ENCODE results near the gene TMEM108.

The TMEM108 gene

DNA sequence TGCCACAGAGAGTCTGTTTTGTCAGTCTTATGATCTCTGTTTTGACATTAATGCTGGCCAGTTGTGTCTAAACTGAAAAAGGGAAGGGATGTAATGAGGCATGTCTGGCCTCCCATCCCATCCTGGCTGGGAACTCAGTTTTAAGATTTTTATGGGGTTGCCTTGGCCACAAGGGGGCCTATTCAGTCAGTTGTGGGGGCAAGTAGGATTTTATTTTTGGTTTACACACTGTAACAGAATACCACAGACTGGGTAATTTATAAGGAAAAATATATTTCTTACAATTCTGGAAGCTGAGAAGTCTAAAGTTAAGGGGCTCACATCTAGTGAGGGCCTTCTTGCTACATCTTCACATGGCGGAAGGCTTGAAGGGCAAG, 129.8 kb downstream of the TMEM108 start:
- DNase-seq, result no peak

DNA sequence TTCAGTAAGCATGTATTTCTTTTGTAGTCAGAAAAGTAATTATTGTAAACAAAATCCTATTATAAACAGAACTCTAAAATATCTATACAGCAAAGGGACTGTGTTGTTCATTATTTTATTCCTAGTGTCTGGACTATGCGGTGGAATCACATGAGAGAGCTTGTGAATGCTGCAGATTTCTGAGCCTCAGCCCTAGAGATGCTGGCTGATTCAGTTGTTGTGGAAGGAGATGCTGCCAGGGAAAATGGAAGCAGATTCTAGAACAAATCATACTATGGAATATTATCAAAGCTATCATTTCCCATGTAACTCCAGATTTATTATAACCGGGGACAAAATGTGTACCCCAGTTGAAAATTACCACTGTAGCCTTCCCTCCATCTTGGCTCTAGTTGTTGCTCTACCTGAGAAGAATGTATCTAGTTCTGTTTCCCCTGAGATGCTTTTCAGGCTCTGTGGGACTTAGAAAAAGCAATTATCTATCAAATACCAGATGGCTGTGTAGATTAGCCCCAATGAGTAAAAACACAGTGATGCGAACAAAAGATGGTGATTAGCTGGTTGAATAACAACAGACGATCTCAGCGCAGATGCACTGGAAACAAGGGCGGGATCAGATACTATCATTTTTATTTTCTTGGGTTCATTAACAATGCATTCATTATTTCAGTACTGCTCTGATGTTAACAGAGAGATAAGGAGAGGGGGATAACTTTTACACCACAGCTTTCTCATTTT, 131.3 kb downstream of the TMEM108 start:
- DNase-seq, result no peak

DNA sequence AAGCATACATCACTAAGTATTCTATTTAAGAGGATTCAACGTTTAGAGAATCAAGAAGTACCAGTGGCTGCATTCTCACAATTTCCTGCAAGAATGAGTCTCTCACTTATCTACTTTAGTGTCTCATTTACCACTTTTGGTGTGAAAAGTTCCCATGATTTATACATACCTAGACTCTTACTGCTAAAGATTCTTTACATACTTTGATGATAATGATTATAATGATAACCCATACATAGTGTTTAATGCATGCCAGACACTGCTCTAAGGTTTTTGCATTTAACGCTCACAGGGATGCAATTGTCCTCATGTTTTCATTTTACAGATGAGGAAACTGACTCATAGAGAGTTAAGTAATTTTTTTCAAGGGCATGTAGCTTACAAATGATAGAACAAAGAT, 133.6 kb downstream of the TMEM108 start:
- no peak for DNase-seq

DNA sequence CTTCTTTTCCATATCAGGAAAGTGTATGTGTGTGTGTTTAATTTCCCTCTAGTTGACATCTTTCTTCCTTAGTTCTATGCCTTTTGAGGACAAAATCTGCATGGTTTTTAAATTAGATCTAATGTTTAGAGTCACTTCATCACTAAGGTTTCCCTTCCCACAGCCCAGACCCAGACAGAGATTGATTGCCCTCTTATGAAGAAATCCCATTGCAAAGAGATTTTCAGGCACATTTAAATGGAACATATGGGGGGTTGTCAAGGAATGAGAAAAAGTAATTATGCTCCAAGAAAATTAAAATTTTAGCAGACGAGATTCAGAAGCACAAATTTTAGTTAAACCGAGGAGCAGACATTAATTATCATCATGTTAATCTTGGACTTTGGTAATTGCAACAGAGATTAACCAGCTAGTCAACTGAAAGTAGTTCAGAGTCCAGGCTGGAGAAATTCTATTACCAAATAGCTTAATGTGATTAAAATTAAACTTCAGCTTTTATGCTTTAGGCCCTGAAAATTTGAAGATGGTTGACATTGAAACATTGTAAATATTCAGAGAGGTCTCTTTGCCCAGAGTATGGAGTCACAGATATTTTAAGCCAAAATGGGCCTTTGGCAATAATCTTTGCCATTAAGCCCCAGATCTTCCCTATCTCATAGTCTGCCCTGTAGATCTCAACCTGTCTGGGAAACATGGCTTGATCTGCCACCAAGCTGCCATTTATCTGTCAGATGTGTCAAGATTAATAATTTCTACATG, 143.4 kb downstream of the TMEM108 start:
- no peak for DNase-seq

DNA sequence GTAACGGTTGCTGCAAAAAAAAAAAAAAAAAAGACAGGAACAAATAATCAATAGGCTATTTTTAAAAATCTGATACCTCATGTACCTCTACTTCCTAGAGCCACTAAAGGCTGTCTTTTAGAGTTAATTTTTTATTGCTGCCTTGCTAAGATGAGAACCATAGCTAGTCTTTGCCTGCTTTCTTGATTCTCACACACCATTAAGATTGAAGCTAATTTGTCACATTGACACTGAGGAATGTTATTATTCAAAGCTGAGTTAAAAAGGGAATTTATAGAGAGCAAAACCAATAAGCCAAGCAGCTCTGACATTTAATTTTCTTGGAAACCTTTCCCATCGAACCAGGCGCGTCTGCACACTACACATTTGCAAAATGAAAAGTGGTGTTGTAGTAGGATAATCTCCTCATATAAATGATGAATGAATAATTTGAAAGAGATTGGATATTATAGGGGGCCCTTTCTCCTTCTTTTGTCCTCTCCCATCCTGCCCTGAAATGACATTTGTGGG, 149.7 kb downstream of the TMEM108 start:
- DNase-seq, result no peak

DNA sequence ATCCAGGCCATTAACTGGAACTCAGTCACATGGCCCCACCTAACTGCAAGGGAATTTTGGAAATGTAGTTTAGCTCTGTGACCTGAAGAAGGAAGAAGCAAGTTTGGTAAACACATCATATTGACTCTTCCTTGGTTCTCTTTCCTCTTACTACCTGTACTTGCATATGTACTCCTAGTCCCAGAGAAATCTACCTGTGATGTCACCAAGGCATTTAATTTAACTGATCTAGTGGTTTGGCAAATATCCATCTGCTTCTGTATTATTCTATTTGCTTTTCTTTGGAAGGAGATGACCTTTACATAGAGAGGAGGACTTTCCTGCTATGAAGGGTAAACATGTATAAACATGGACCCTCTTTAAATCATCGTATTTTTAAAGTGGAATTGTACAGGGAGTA, 150.8 kb downstream of the TMEM108 start:
- no peak for DNase-seq

DNA sequence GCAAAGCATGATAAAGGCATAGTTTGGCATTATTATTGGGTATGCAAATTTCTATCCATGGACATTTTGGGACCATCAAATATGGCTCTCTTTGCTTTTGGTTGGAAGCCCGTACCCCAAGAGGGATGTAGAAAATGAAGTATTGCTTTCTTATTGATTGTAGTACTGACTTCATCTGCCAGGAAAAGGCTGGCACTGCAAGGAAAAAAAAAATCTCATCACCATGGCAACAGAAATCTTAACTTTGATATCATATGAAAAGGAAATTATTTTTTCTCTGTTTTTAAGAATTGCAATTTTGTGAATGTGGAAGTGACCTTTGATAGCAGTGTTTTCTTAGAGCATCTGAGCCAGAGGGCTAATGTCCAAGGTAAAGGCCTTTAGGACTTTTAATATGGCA, 151.7 kb downstream of the TMEM108 start:
- DNase-seq, result no peak

DNA sequence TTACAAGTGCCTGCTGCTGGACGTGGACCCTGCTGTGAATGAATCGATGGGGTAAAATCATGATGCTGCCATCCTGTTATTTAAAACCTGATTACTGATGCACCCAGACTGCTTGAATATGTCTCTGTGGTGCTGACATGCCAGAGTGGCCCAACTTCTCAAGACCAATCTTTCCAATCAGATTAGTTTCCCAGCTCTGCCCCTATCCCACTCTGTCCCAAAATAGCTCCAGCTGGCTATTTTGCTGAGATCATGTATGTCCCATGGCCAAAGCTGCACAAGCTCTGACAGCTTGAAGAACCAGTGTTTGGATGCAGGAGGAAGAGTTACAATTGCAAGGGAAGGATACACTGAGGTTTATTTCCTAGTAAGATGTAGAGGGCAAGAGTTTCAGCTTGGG, 153.6 kb downstream of the TMEM108 start:
- no peak for DNase-seq

DNA sequence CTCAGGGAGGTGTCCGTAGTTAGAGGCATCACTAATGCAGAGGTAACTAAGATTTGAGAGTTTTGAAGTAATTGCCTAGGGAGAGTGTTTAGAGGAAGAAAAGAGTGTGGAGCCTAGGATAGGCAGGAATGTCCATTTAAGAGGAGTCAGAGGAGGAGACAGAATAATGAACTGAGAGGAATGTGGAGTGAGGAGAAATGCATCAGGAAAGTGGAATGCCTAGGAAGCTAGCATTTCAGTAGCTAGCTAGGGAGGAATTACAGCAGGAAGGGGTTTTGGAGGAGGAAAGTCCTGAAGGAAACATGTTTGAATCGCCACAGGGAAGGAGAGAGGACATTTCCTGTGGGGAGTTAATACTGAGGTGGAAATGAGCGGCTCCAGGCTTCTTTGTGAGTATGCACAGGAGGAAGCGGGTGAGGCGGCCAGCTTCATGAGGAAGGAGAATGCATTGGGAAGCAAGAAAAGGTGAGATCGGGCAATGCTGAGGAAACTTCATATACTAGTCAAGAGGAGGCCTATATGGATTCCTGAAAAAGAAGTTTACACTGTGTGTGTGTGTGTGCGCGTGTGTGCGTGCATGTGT, 154.3 kb downstream of the TMEM108 start:
- no peak for DNase-seq

DNA sequence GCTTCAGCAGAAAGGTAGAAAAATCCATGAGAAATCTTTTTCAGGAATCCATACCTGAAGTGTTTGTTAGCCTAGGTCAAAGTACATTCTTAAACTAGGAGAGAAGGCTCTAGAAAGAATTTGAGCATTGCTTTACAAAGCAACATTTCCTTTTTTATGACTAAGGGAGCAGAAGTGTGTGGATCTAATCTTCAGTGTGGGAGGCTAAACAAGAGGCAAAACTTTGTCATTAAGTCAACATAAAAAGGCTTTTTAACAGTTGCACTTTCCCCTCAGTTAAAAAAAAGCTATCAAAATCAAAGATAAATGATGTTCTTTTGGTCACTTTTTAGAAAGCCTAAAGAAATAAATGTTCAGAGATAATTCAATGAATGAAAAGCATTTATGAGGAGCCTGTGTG, 154.8 kb downstream of the TMEM108 start:
- DNase-seq, result no peak

DNA sequence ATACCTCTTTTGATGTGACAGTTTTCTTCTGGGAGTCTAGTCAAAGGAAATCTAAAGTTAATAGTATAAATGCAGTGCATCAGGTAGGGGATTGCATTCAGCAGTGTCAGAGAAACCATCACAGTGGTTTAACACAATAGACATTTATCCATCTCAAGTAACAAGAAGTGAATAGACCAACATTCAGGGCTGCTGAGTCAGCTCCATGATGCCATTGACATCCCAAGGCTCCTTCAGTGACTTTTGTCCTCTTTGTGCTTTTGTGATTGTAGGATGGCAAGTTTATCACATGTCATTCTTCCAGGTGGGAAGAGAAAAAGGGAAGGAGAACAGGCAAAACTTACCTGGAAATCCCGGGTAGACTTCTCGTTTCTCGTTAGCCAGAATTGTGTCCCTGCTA, 158.3 kb downstream of the TMEM108 start:
- no peak for DNase-seq

DNA sequence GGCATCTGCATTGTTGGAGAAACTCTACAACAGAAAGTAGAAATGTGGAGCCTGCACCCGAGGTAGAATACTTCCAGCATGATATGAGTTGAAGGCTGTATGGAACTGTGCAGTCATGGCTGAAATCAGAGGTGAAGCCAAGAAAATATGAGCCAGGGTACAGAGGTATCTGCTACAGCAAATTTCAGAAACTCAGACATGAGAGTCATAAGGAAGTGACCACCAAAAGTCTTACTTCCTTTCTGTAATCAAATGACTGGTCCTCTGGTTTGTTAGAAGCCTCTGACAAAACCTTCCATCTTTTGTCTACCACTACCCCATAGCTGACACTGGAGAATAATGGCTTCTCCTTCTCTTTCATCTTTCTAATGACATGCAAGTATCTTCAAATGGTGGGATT, 159.4 kb downstream of the TMEM108 start:
- DNase-seq, result no peak

DNA sequence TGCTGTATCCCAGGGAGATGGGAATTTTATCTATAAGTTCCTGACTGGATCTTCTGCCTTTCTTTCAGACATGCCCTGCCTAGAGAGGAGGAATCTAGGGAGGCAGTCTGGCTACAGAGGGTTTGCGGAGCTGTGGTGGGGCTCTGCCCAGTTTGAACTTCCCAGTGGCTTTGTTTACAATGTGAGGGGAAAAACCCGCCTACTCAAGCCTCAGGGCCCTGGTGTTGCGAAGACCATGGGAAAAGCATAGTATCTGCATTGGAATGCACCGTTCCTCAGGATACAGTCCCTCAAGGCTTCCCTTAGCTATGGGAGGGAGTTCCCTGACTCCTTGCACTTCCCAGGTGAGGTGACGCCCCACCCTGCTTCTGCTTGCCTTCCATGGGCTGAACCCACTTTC, 168.7 kb downstream of the TMEM108 start:
- DNase-seq, result no peak

DNA sequence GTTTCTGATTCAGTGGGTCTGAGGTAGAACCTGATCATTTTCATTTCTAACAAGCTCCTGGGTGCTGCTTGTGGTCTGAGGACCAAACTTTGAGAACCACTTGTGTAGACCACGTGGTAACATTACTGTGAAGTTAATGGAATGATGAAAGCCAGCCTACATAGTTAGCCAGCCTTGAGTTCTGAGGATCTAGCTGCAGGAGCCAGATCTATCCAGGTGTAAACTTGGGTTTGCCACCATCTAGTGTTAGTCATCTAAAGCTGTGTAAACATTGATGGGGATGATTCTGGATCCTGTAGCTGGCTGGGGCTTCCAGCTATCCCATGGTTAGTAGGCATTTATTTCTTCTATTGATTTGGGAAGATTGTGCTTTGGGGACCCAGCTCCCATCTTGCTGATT, 170.0 kb downstream of the TMEM108 start:
- DNase-seq, result no peak

DNA sequence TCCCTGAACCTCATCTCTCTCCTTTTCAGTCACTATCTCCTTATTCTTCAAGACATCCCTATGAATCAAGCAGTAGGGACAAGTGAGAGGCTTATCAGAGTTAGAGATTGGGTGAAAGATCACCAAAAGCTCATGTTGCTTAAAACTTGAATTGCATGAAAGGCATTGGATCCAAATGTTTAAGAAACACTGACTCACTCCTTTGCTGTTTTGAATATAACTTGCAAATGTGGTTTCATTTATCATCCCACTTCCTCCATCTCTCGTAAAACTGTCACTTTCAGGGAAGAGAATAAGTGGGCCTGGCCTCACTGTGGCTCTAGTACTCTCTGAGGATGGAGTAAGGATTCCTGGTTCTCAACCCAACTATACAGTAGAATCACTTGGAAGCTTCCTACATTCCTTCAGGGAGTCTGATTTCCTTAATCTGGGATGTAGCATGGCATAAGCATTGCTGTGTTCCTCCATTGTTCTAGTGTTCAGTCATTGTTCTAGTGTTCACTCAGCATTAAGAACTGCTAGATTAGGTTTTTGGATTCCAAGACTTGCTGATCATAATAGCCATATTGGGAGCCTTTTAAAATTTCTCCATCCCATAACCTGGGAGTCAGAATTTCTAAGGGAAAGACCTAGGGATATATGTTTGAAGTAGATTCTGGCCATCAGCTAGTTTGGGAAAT, 171.8 kb downstream of the TMEM108 start:
- DNase-seq, result no peak

DNA sequence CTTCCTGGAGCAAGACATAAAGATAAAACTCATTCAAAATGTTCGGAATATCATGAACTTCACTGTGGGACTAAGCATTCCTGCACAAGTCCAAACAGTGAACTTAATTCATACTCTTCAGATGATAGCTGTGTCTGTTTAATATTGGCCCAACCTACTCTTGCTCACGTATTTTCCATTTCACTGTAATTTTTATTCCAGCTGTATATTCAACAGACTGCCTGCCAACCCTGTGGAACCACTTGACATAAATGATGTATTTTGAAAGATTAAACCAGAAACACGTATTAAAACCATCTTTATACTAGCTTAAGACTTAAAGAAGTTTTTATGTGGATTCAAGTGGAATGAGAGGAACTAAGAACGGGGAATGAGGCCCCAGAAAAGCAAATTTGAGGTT, 172.5 kb downstream of the TMEM108 start:
- no peak for DNase-seq

DNA sequence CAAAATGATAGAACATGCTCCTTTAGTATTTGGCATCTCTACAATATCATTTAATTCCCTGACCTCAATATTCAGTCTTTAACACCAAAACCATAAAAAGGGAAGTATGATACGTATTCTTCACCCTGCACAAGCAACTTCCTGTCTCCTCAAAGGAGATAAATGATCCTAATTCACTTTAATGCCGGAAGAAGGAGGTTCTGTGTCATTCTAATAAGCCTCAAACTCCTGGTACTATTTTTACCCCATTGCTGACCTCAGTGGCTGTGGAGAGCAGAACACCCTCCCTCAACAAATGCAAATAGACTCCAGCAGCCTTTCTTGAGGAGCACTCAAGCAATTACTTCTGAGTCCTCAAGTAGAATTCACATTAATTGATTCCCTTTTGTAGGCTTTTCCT, 173.3 kb downstream of the TMEM108 start:
- no peak for DNase-seq

DNA sequence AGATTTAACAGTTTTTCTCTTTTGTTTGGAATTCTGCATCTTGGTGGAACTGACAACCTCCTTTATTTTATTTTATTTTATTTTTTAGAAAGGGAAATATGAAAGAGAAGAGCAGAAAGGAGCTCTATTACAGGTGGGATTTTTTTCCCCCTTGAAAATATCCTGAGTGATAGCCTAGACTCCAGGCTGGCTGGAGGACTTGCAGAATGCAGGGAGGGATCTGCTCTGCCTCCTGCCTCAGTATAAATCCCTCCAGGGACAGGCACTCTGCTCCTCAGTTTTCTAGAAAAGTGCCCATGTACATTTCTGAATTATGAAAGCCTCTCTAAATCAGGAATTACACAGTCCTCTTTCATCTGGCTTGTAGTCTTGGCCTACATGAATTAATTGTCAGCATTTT, 173.7 kb downstream of the TMEM108 start:
- no peak for DNase-seq

DNA sequence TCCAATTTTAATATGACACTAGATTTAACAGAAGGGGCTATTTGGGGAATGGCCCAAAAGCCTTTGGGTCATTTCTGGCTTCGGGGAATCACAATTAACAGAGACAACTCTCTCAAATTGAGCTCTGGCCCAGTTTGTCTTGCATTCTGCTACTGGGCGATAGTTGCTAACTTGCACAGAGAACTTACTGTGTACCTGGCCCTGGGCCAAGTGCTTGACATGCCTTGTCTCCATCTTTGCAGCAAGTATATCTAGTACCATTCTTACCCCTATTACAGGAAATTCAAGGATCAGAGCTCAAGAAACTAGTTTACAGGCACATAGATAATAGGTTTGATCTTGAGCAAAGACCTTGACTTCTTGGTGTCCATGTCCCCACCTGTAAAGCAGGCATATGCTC, 175.7 kb downstream of the TMEM108 start:
- DNase-seq, result no peak

DNA sequence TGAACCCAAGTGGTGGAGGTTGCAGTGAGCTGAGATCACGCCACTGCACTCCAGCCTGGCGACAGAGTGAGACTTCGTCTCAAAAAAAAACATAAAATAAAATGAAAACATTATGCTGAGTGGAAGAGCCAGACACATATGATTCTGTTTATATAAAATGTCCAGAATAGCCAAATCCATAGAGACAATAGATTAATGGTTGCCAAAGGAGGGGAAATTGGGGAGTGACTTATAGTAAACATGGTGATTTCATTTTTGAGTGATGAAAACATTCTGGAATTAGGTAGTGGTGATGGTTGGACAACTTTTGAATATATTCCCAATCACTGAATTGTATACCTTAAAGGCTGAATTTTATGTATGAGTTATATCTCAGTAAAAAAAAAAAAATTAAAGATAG, 189.6 kb downstream of the TMEM108 start:
- DNase-seq, result no peak

DNA sequence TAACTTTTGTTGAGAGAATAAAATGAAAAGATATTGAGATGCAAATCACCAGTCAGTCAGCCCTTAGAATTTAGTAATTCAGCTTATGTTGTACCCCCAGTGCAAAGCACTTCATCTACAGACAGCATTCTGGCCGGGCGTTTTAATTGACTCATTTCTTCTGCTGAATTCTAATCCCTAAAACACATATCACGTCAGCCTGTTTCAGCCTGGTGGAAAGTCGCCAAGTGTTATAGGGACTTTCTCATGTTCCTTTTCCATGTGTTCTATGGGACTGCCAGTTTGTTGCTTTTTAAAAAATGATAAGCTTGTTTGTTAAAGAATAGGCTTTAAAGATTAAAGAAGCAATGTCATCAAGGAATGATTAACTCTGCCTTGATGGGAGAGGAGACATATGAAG, 192.0 kb downstream of the TMEM108 start:
- DNase-seq, result no peak

DNA sequence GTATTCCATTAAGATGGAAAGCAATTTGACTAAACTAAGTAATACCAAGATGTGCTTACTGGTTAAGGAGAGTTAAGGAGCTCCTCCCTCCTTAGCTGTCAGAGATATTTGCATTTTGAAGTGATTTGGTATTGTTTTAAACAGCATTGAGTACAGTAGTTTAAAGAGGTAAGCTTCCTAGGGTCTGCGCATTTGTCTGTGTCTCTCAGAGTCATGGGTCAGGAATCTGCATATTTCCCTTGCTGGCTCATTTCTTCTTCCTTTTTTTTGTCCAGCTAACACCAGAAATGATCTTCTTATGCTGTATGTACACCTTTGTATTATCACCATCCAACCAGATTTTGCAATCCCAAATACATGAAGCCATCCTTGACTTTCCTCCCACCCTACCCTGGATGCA, 198.7 kb downstream of the TMEM108 start:
- DNase-seq, result no peak

DNA sequence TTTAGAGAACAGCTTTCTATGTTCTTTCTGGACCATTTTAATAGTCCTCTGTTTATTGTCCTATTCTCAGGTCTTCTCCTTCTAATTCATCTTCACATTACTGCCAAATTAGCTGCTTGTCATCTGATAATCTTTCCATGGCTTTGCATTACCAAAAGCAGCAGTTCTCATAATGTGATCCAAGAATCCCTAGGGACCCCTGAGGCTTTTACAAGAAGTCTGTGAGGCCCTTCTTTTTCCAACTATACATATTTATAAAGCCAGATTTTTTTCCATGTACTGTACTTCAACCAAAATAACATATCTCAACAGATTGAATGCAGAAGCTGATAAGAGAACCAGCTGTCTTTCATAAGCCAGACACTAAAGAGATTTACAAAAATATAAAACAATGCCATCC, 199.2 kb downstream of the TMEM108 start:
- no peak for DNase-seq

DNA sequence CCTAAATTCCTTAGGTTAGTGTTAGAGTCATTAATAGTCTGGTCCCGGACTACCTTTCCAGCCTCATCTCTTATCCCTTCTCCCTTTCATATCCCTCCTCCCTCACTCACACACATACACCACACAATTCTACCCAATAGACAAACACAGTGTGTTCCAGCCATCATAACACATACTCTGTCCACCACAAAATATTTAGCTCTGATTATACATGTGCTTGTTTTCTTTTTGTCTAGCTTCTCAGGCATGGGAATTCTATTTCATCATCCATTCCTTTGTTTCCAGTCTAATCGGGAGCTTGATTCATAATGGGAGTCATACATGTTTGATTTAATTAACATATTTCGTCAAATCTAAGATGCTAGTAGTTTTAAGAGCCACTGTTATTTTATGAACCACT, 199.8 kb downstream of the TMEM108 start:
- DNase-seq, result no peak
